Activated CD8-positive, alpha-beta T cell treated with anti-CD3 and anti-CD28 coated beads for 36 hours (primary cell): ENCODE measurements around the gene RCBTB1. TPM values are rescaled to one million over a fixed set of nuclear protein-coding genes. Genes with fewer than 3 reads are reported as not detected.
"Not testable (repeated sequence)": the region's sequence is repeated elsewhere in the genome, so short reads cannot be mapped to it uniquely, and the experiment has no call there.

ENCODE experiments used
- ATAC-seq: fragments of 200-7000 bp; cut with Tn5 transposase; one replicate; pipeline ENCODE4 v1.10.0; 2021; ENCODE audit warnings: mild to moderate bottlenecking, moderate library complexity
- CTCF ChIA-PET: fragments of 350-600 bp; sonication (Branson Sonifier 250); formaldehyde crosslinking; loops from one replicate; lab custom pipeline; 2021; ENCODE audit warnings: antibody characterized with exemption; lab: Charles Lee
- POLR2A ChIA-PET: fragments of 350-600 bp; sonication (Branson Sonifier 250); formaldehyde crosslinking; loops from one replicate; lab custom pipeline; 2021; ENCODE audit warnings: antibody characterized with exemption; lab: Charles Lee
- DNase-seq: peaks from one replicate; pipeline ENCODE4 v3.0.0-alpha.2; 2020
- H3K27ac Mint-ChIP-seq: one replicate; pipeline ENCODE4 v1.8.0; 2021; ENCODE audit warnings: mild to moderate bottlenecking, mixed read lengths
- H3K27me3 Mint-ChIP-seq: one replicate; pipeline ENCODE4 v1.8.0; 2021; ENCODE audit warnings: mixed read lengths
- H3K36me3 Mint-ChIP-seq: one replicate; pipeline ENCODE4 v1.8.0; 2021; ENCODE audit warnings: low read depth, mixed read lengths
- H3K4me1 Mint-ChIP-seq: one replicate; pipeline ENCODE4 v1.8.0; 2021; ENCODE audit warnings: low read depth, mixed read lengths
- H3K4me3 Mint-ChIP-seq: one replicate; pipeline ENCODE4 v1.8.0; 2021; ENCODE audit warnings: mild to moderate bottlenecking, moderate library complexity, mixed read lengths
- H3K9me3 Mint-ChIP-seq: one replicate; pipeline ENCODE4 v1.8.0; 2021; ENCODE audit warnings: mixed read lengths
- CTCF ChIP-seq: fragments of 200-600 bp; IDR thresholded peaks from one replicate; pipeline ENCODE4 v1.8.0; 2022; ENCODE audit warnings: antibody characterized with exemption, mild to moderate bottlenecking
- intact Hi-C: fragments of 100-400 bp; cut with micrococcal nuclease; formaldehyde crosslinking; loops from one replicate; pipeline ENCODE4 v1.10.0; 2022
- total RNA-seq, 2 experiments: library from RNA; stranded (reverse); gene quantifications; one replicate each; pipeline ENCODE4 v1.2.3, GENCODE V29; 2021

The RCBTB1 gene
- total RNA-seq, 2 experiments from 2014 or later = 14.2 to 14.6 TPM

GRCh38 chr13:49596221-49596620, 10.9 kb upstream of the RCBTB1 start:
- POLR2A ChIA-PET = no interaction called here
- DNase-seq (no peak), ATAC-seq (no peak)
- H3K4me3 Mint-ChIP-seq = no peak overlapping the region
- no peak for TF ChIP-seq CTCF
- H3K9me3 Mint-ChIP-seq = no peaks in the 10 kb centered on the region
- H3K4me1 Mint-ChIP-seq = no peaks in the 10 kb centered on the region
- CTCF ChIA-PET = interaction anchor here (1.8 to 2.0 kb wide), 2 partner anchors 10 to 12 kb away, joined by 4 to 5 read pairs; no protein-coding TSS in a partner anchor
- H3K27ac Mint-ChIP-seq = no peak overlapping the region
- H3K27me3 Mint-ChIP-seq = no peaks in the 10 kb centered on the region
- H3K36me3 Mint-ChIP-seq = no peaks in the 10 kb centered on the region
- intact Hi-C loops = no loop called here

DNA sequence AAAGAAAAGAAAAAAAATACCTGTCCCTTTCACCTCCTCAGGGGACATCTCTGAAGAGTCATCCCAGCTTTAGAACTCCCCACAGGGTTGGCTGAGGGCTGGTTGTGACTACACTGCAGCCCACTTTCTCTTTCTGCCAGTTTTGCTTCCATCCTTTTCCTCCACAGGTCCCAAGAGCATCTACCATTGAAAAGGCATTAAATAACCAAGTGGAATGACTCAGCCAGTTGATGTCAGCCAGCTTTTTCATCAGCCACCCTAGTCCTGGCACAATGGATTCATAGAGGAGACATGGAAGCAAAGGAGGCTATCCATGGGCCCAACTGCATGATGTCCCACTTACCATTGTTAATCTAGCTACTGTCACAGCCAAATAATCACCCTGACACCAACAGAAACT, 9.2 kb upstream of the RCBTB1 start:
- Mint-ChIP-seq H3K9me3 (no peaks in the 10 kb centered on the region), H3K27me3 (no peaks in the 10 kb centered on the region), H3K4me1 (no peaks in the 10 kb centered on the region), H3K27ac (no peak overlapping the region), H3K4me3 (no peak overlapping the region), H3K36me3 (no peaks in the 10 kb centered on the region)
- DNase-seq (no peak), ATAC-seq (no peak)
- TF ChIP-seq CTCF = no peak
- intact Hi-C loops = no loop called here
- ChIA-PET POLR2A (interaction anchor here (0.6 to 0.9 kb wide), 3 partner anchors 9 to 96 kb away, joined by 3 to 4 read pairs (median 4); no protein-coding TSS in a partner anchor), CTCF (interaction anchor here (1.8 to 2.0 kb wide), 2 partner anchors 12 to 13 kb away, joined by 4 to 5 read pairs; no protein-coding TSS in a partner anchor)

DNA sequence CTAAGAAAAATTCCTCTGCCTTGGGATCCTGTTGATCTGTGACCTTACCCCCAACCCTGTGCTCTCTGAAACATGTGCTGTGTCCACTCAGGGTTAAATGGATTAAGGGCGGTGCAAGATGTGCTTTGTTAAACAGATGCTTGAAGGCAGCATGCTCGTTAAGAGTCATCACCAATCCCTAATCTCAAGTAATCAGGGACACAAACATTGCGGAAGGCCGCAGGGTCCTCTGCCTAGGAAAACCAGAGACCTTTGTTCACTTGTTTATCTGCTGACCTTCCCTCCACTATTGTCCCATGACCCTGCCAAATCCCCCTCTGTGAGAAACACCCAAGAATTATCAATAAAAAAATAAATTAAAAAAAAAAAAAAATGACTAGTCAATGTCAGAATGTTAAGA, 8.5 kb upstream of the RCBTB1 start:
- H3K4me1 Mint-ChIP-seq, H3K27ac Mint-ChIP-seq, H3K9me3 Mint-ChIP-seq, DNase-seq, H3K27me3 Mint-ChIP-seq, CTCF ChIA-PET, intact Hi-C loops, ATAC-seq, H3K4me3 Mint-ChIP-seq, H3K36me3 Mint-ChIP-seq: not testable (repeated sequence)
- POLR2A ChIA-PET = interaction anchor here (0.6 kb wide), 1 partner anchor 95 kb away, joined by 4 read pairs; no protein-coding TSS in a partner anchor

GRCh38 chr13:49590714-49591113, 5.4 kb upstream of the RCBTB1 start:
- H3K4me3 Mint-ChIP-seq, DNase-seq, H3K27ac Mint-ChIP-seq, ATAC-seq, H3K36me3 Mint-ChIP-seq, H3K4me1 Mint-ChIP-seq, POLR2A ChIA-PET, intact Hi-C loops, H3K9me3 Mint-ChIP-seq, H3K27me3 Mint-ChIP-seq: not testable (repeated sequence)
- CTCF ChIA-PET = interaction anchor here (2.2 kb wide), 1 partner anchor 16 kb away, joined by 6 read pairs; no protein-coding TSS in a partner anchor

DNA sequence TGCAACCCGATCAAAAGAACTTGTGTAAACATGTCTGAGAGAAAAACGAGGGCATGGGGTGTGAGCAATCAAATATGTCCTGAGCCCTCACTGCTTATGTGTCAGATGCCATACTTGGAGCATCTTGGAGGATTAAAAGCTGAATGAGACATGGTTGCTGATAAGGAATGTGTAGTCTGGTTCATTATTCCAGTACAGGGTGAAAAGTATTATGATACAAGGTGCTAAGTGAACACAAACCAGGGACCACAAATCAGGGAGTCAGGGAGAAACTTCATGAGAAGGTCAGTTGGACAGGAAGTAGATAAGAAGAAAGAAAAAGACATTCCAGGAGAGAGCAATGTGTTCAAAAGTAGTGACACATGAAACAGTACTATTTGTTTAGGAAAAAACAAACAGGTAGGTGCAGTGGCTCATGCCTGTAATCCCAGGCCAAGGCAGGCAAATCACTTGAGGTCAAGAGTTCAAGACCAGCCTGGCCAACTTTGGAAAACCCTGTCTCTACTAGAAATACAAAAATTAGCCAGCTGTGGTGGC, 2.0 kb upstream of the RCBTB1 start:
- ATAC-seq (no peak), DNase-seq (no peak)
- no peak overlapping the region for H3K4me3 Mint-ChIP-seq
- intact Hi-C loops = no loop called here
- no peaks in the 10 kb centered on the region for H3K27me3 Mint-ChIP-seq
- no peak for TF ChIP-seq CTCF
- H3K36me3 Mint-ChIP-seq = no peaks in the 10 kb centered on the region
- ChIA-PET POLR2A (interaction anchor here (0.6 kb wide), 1 partner anchor 236 kb away, joined by 3 read pairs; no protein-coding TSS in a partner anchor), CTCF (interaction anchor here (1.5 kb wide), 1 partner anchor 48 kb away, joined by 4 read pairs; no protein-coding TSS in a partner anchor)
- H3K4me1 Mint-ChIP-seq = peaks cover 18% of the 10 kb centered on the region
- H3K9me3 Mint-ChIP-seq = no peaks in the 10 kb centered on the region
- H3K27ac Mint-ChIP-seq = no peak overlapping the region

DNA sequence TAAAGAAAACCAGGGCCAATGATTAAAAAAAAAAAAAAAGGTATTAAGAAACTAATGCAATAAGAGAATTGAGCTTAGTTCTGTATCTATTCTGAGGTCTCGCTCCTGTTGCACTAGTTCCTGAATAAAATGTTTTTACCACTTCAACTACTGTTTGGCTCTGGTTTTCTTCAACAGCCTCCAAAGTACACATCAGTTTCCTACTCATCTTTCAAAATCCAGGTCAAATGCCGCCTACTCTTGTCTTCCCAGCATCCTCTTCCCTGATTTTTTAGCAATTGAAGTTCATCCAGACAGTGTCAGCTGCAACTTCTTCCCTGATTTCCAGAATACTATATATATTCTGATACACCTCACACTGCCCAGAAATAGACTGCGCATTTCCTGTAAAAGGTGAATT, 1.4 kb upstream of the RCBTB1 start:
- TF ChIP-seq CTCF = no peak
- intact Hi-C loops = no loop called here
- H3K27ac Mint-ChIP-seq = no peak overlapping the region
- ChIA-PET CTCF (interaction anchor here (1.5 kb wide), 1 partner anchor 47 kb away, joined by 4 read pairs; no protein-coding TSS in a partner anchor), POLR2A (interaction anchor here (0.8 to 1.2 kb wide), 2 partner anchors 8 to 16 kb away, joined by 3 to 4 read pairs; no protein-coding TSS in a partner anchor)
- H3K4me3 Mint-ChIP-seq = no peak overlapping the region
- no peaks in the 10 kb centered on the region for H3K27me3 Mint-ChIP-seq
- H3K36me3 Mint-ChIP-seq = peaks cover 3% of the 10 kb centered on the region
- peaks cover 20% of the 10 kb centered on the region for H3K4me1 Mint-ChIP-seq
- DNase-seq (no peak), ATAC-seq (no peak)
- H3K9me3 Mint-ChIP-seq = no peaks in the 10 kb centered on the region
